ENCODE measurements around the gene SPATA1.
"Not testable (repeated sequence)": the region's sequence is repeated elsewhere in the genome, so short reads cannot be mapped to it uniquely, and the experiment has no call there.

Gene SPATA1

GRCh38 chr1:84506002-84506728 is at the start of gene SPATA1, which contains the start of gene GNG5:
SPATA1 (plus strand) TSS chr1:84506386; CDS start chr1:84516360, 9,974 bp downstream.
GNG5 (minus strand) TSS chr1:84506581; CDS start chr1:84506091, 490 bp downstream.
- peak; percentile 92 for DNase-seq

- DNase-seq: no peak
These were observed 44.1 kb upstream of the SPATA1 start for GRCh38 chr1:84462118-84462517.

GRCh38 chr1:84467298-84467697 is 38.9 kb upstream of the SPATA1 start:
- no peak for DNase-seq

GRCh38 chr1:84476225-84476624 is 30.0 kb upstream of the SPATA1 start:
- no peak for DNase-seq

- DNase-seq: peak; percentile 70
These were observed 27.0 kb upstream of the SPATA1 start, which contains the start of gene RPF1 for GRCh38 chr1:84478876-84479868. RPF1 (plus strand) TSS chr1:84479266; CDS start chr1:84479282, 16 bp downstream.

- DNase-seq: no peak
These were observed 26.2 kb upstream of the SPATA1 start for GRCh38 chr1:84479998-84480397.

GRCh38 chr1:84480650-84481049 is 25.5 kb upstream of the SPATA1 start:
- DNase-seq: no peak

- no peak for DNase-seq
These were observed 24.9 kb upstream of the SPATA1 start for GRCh38 chr1:84481317-84481716.

- DNase-seq: no peak
These were observed 18.1 kb upstream of the SPATA1 start for GRCh38 chr1:84488107-84488506.

GRCh38 chr1:84489766-84490165 is 16.4 kb upstream of the SPATA1 start:
- no peak for DNase-seq

- DNase-seq: no peak
These were observed 13.5 kb upstream of the SPATA1 start for GRCh38 chr1:84492726-84493125.

GRCh38 chr1:84493747-84494146 is 12.4 kb upstream of the SPATA1 start:
- no peak for DNase-seq

- no peak for DNase-seq
These were observed 9.7 kb upstream of the SPATA1 start for GRCh38 chr1:84496498-84496897.

- DNase-seq: no peak
These were observed 8.4 kb upstream of the SPATA1 start for GRCh38 chr1:84497631-84498275.

GRCh38 chr1:84502927-84503326 is 3.3 kb upstream of the SPATA1 start:
- no peak for DNase-seq

GRCh38 chr1:84504580-84505492 is 1.4 kb upstream of the SPATA1 start:
- no peak for DNase-seq

GRCh38 chr1:84505493-84506001 is 639 bp upstream of the SPATA1 start:
- peak; percentile 58 for DNase-seq

GRCh38 chr1:84506729-84507453 is 705 bp downstream of the SPATA1 start:
- DNase-seq: no peak

GRCh38 chr1:84507887-84508286 is 1.7 kb downstream of the SPATA1 start:
- DNase-seq: not testable (repeated sequence)

GRCh38 chr1:84508510-84508909 is 2.3 kb downstream of the SPATA1 start:
- DNase-seq: no peak

- DNase-seq: no peak
These were observed 2.8 kb downstream of the SPATA1 start for GRCh38 chr1:84509029-84509428.
